MM.1S (cell line): ENCODE results near the gene APOC1.
A peak's percentile ranks its signal among the peaks of the same experiment; 100 is the strongest.

Experiments used
- DNase-seq: peaks from one replicate; pipeline ENCODE4 v3.0.0-alpha.2; 2015
- H2AFZ ChIP-seq: fragments of 300-600 bp; sonication (generic); 2 replicates; pipeline ENCODE4 v1.6.0; 2016; ENCODE audit warnings: antibody characterized with exemption, low read length
- H3F3A ChIP-seq: fragments of 300-600 bp; sonication (generic); 2 replicates; pipeline ENCODE4 v1.6.1; 2016; ENCODE audit warnings: mild to moderate bottlenecking, antibody characterized with exemption, low read length, moderate library complexity, mixed read lengths; ENCODE audit not compliant: insufficient read depth
- H3K27ac ChIP-seq: fragments of 300-600 bp; sonication (generic); 2 replicates; pipeline ENCODE4 v1.5.1; 2016; ENCODE audit warnings: mild to moderate bottlenecking, low read length
- H3K27me3 ChIP-seq: fragments of 300-600 bp; sonication (generic); replicated peaks from 2 replicates; pipeline ENCODE4 v1.6.0; 2016; ENCODE audit warnings: low read length; ENCODE audit not compliant: insufficient read depth
- H3K36me3 ChIP-seq: fragments of 300-600 bp; sonication (generic); replicated peaks from 2 replicates; pipeline ENCODE4 v1.6.1; 2016; ENCODE audit warnings: mild to moderate bottlenecking, low read length, mixed read lengths; ENCODE audit not compliant: insufficient read depth
- H3K4me1 ChIP-seq: fragments of 300-600 bp; sonication (generic); 2 replicates; pipeline ENCODE4 v1.6.1; 2016; ENCODE audit warnings: low read length, mixed read lengths
- H3K4me2 ChIP-seq: fragments of 300-600 bp; sonication (generic); 2 replicates; pipeline ENCODE4 v1.6.0; 2016; ENCODE audit warnings: low read depth, low read length
- H3K4me3 ChIP-seq: fragments of 300-600 bp; sonication (generic); 2 replicates; pipeline ENCODE4 v1.5.1; 2016; ENCODE audit warnings: low read length, mixed read lengths
- H3K79me2 ChIP-seq: fragments of 300-600 bp; sonication (generic); 2 replicates; pipeline ENCODE4 v1.6.1; 2016; ENCODE audit warnings: mixed run types, low read length, mixed read lengths
- H3K9ac ChIP-seq: fragments of 300-600 bp; sonication (generic); 2 replicates; pipeline ENCODE4 v1.6.1; 2016; ENCODE audit warnings: low read length, mixed read lengths
- H3K9me2 ChIP-seq: fragments of 300-600 bp; sonication (generic); replicated peaks from 2 replicates; pipeline ENCODE4 v1.6.1; 2016; ENCODE audit warnings: mild to moderate bottlenecking, low read length, mixed read lengths; ENCODE audit not compliant: insufficient read depth
- H3K9me3 ChIP-seq: fragments of 300-600 bp; sonication (generic); replicated peaks from 2 replicates; pipeline ENCODE4 v1.6.1; 2016; ENCODE audit warnings: mild to moderate bottlenecking, low read length, mixed read lengths; ENCODE audit not compliant: insufficient read depth
- H4K20me1 ChIP-seq: fragments of 300-600 bp; sonication (generic); 2 replicates; pipeline ENCODE4 v1.6.1; 2016; ENCODE audit warnings: mild to moderate bottlenecking, low read length, moderate library complexity, mixed read lengths; ENCODE audit not compliant: insufficient read depth
- EZH2 ChIP-seq: fragments of 300-600 bp; sonication (generic); optimal IDR thresholded peaks from 2 replicates; pipeline ENCODE3; 2017; ENCODE audit warnings: low read depth, mild to moderate bottlenecking, antibody characterized with exemption, low read length, mixed read lengths
- EZH2phosphoT487 ChIP-seq: fragments of 300-600 bp; sonication (generic); IDR thresholded peaks from 2 replicates; pipeline ENCODE4 v1.6.1; 2018; ENCODE audit warnings: antibody characterized with exemption, low read length
- TF ChIP-seq, protein P1 (sequence below): fragments of 300-600 bp; sonication (generic); IDR thresholded peaks from 2 replicates; pipeline ENCODE4 v1.5.1; 2016; ENCODE audit warnings: antibody characterized with exemption, low read length, mixed read lengths

The APOC1 gene

GRCh38 chr19:44960906-44961728 lies 46.7 kb downstream of the APOC1 start:
- Histone ChIP-seq H4K20me1 (no peaks in the 10 kb centered on the region; the same call in none of the 2 replicates), H3K79me2 (peaks cover 70% of the 10 kb centered on the region), H3K4me3 (no peak overlapping the region), H3K9ac (no peak overlapping the region), H3K27ac (peak overlapping the region; percentile 62; the same call in 1 of the 2 replicates), H3F3A (peaks cover 8% of the 10 kb centered on the region; the same call in 1 of the 2 replicates), H3K27me3 (no peaks in the 10 kb centered on the region), H3K9me3 (no peaks in the 10 kb centered on the region), H3K4me1 (peaks cover 35% of the 10 kb centered on the region), H3K9me2 (no peaks in the 10 kb centered on the region), H3K4me2 (peak overlapping the region; percentile 22; the same call in 1 of the 2 replicates), H2AFZ (no peak overlapping the region), H3K36me3 (peaks cover 6% of the 10 kb centered on the region; the same call in 1 of the 2 replicates)
- no peak for DNase-seq
- TF ChIP-seq EZH2 (no peak), EZH2phosphoT487 (no peak)
- TF ChIP-seq, protein P1, sequence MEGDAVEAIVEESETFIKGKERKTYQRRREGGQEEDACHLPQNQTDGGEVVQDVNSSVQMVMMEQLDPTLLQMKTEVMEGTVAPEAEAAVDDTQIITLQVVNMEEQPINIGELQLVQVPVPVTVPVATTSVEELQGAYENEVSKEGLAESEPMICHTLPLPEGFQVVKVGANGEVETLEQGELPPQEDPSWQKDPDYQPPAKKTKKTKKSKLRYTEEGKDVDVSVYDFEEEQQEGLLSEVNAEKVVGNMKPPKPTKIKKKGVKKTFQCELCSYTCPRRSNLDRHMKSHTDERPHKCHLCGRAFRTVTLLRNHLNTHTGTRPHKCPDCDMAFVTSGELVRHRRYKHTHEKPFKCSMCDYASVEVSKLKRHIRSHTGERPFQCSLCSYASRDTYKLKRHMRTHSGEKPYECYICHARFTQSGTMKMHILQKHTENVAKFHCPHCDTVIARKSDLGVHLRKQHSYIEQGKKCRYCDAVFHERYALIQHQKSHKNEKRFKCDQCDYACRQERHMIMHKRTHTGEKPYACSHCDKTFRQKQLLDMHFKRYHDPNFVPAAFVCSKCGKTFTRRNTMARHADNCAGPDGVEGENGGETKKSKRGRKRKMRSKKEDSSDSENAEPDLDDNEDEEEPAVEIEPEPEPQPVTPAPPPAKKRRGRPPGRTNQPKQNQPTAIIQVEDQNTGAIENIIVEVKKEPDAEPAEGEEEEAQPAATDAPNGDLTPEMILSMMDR: no peak

GRCh38 chr19:44961821-44962220 lies 47.4 kb downstream of the APOC1 start:
- TF ChIP-seq EZH2 (no peak), EZH2phosphoT487 (no peak)
- TF ChIP-seq, protein P1: no peak
- Histone ChIP-seq H3K9me3 (no peaks in the 10 kb centered on the region), H2AFZ (no peak overlapping the region), H3K4me1 (peaks cover 28% of the 10 kb centered on the region), H3K27me3 (no peaks in the 10 kb centered on the region), H3K4me2 (peak overlapping the region; percentile 5; the same call in 1 of the 2 replicates), H3K9me2 (no peaks in the 10 kb centered on the region), H3K36me3 (peaks cover 6% of the 10 kb centered on the region; the same call in 1 of the 2 replicates), H3F3A (peaks cover 8% of the 10 kb centered on the region; the same call in 1 of the 2 replicates), H3K79me2 (peaks cover 63% of the 10 kb centered on the region), H3K4me3 (no peak overlapping the region), H3K27ac (peak overlapping the region; percentile 62; the same call in 1 of the 2 replicates), H4K20me1 (no peaks in the 10 kb centered on the region; the same call in none of the 2 replicates), H3K9ac (no peak overlapping the region)
- no peak for DNase-seq

GRCh38 chr19:44968118-44968517 lies 53.7 kb downstream of the APOC1 start:
- Histone ChIP-seq H2AFZ (no peak overlapping the region), H3K4me2 (no peak overlapping the region), H3K36me3 (peaks cover 6% of the 10 kb centered on the region; the same call in 1 of the 2 replicates), H3K79me2 (peaks cover 24% of the 10 kb centered on the region), H3K9me3 (no peaks in the 10 kb centered on the region), H3K4me3 (no peak overlapping the region), H3F3A (no peaks in the 10 kb centered on the region), H3K27ac (no peak overlapping the region), H3K4me1 (no peaks in the 10 kb centered on the region), H4K20me1 (no peaks in the 10 kb centered on the region), H3K27me3 (no peaks in the 10 kb centered on the region), H3K9me2 (no peaks in the 10 kb centered on the region), H3K9ac (no peak overlapping the region)
- no peak for TF ChIP-seq EZH2phosphoT487
- TF ChIP-seq, protein P1: no peak
- no peak for TF ChIP-seq EZH2
- DNase-seq: no peak
